Renal cortex interstitium (tissue), 11 donors: ENCODE data around the gene HOXA11. TPM values are rescaled to one million over a fixed set of nuclear protein-coding genes. Genes with fewer than 3 reads are reported as not detected.

Experiments used
- DNase-seq, 11 donors: peaks; one replicate each; pipeline ENCODE4 v3.0.0-alpha.2; 2013; ENCODE audit warnings: low read depth in 9 of 11, low spot score in 4 of 11; ENCODE audit errors: extremely low read depth in 1 of 11
- polyA plus RNA-seq, 3 donors: library from polyadenylated mRNA; unstranded; fragments of 120-200 nt; gene quantifications; one replicate each; pipeline ENCODE4 v1.2.1, GENCODE V29; 2013; ENCODE audit not compliant: insufficient read length in 3 of 3

Gene HOXA11
- polyA plus RNA-seq, 3 donors, result 35.9 to 44.0 (median 37.0) TPM

DNA sequence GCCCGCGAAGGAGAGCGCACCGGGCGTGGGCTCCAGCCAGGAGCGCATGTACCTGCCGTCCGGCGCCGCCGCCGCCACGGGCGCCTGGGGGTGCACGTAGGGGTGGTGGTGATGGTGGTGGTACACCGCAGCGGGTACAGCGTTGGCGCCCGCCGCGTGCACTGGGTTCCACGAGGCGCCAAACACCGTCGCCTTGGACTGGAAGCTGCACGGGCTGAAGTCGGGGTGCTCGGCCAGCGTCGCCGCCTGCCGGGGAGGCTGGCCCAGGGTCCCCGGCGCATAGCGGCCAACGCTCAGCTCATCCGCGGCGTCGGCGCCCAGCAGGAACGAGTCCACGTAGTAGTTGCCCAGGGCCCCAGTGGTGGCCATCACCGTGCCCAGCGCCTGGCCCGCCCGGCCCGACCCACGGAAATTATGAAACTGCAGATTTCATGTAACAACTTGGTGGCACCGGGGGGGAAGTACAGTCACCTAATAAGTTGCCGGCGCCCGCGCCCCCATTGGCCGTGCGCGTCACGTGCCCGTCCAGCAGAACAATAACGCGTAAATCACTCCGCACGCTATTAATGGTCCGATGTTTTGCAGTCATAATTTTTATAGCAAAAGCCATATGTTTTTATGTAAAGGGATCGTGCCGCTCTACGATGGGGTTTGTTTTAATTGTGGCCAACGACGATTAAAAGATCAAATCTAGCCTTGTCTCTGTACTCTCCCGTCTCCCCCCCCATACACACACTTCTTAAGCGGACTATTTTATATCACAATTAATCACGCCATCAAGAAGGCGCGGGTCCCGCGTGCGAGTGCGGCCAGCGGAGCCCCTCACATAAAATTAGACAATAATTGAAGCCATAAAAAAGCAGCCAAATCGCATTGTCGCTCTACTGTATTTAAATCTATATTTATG is 19.7 kb downstream of the HOXA11 start, which contains the start of gene HOXA9:
HOXA9 (minus strand) TSS at position 449 of the 907 bp plus-strand sequence; CDS start at position 369, 80 bp downstream.
- peak in 10 of 11 donors; percentile 85 to 94 (median 92) for DNase-seq

- DNase-seq, result no peak
Observed at GRCh38 chr7:27164367-27165088, 20.5 kb downstream of the HOXA11 start.

GRCh38 chr7:27164045-27164366 is 21.0 kb downstream of the HOXA11 start:
- no peak for DNase-seq

GRCh38 chr7:27163288-27164044 is 21.6 kb downstream of the HOXA11 start:
- no peak for DNase-seq

DNA sequence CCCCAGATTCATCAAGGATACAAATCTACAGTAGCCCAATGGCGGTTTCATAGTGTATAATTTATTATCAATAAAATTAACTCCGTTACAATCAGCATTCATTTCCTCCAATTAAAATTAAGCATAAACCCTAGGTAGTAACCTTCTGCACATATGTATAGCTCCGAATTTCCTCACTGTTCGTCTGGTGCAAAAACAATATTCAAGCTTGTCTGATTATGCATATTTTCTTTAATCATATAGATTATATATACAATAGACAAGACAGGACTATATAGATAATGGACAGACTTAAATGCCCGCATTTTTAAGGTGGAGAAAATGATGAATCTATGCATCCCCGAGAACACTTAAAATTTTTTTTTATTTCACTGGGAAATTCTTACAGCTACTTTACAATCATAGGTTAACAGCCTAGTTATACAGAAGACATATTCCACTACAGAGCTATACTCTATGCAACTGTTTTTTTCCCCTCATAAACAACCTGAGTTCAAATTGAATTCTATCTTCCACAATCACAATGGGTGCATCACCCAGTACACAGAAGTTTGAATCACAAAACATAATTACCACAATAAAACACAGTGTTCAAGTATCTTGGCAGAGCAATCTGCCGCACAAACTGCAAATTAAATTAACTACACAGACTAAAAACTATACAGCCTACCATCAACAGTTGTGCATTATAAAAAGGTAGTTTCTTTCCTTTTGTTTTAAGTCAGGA is 22.3 kb downstream of the HOXA11 start:
- no peak for DNase-seq

GRCh38 chr7:27161721-27162560 is 23.1 kb downstream of the HOXA11 start:
- DNase-seq, result no peak

DNA sequence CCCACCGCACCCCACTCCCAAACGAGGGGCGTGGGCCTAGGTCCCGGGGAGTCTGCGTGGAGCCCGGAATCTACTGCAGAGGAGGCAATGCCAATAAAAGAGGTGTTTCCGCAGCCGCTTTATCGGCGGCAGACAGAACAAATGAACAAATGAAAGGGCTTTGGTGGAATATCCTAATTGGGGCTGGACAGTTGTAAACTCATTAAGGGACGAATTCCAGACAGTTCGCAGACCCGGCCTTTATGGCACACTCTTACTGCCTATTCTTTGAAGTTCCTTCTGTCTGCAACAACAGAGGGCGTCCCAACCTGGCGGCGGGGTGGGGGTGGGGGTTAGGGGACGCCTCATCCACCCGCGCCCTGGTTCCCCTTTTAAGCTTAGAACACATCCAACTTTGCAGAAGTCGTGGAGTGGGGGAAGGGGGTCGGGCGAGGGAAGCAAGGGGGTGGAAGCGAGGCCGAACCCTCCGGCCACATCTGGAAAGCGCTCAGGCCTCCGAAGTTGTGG is 23.8 kb downstream of the HOXA11 start:
- DNase-seq, result no peak

DNA sequence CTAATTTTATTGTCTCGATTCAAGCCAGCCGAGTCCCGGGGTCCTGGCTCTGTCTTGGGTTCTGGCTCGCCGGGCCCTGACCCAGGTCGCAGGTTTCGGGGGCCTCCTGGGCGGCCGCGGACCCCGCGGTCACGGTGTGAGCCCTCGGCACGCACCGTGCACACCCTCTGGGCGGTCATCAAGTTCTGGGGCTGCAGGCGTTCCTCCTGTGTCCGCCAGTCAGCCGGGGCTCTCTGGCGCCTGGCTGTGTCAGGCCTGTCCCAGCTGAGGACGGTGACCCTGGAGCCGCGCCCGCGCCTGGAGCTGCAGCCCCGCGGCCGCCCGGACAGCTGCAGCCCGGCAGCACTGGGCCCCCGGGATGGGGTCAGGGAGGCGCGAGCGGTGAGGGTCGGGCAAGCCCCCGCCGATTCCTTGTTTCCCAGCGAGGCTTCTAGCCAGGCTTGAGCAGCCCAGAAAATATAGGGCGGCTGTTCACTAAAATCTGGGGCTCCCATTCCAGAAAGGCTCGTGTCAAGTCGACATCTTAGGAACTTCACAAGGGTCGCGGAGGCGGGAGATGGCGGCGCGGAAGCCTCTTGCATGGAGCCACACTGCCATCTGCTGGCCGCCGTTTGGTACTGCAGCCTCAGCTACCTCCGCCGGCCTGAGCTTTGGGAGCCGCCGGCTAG is 24.4 kb downstream of the HOXA11 start:
- peak in 9 of 11 donors; percentile 88 to 94 (median 91) for DNase-seq

DNA sequence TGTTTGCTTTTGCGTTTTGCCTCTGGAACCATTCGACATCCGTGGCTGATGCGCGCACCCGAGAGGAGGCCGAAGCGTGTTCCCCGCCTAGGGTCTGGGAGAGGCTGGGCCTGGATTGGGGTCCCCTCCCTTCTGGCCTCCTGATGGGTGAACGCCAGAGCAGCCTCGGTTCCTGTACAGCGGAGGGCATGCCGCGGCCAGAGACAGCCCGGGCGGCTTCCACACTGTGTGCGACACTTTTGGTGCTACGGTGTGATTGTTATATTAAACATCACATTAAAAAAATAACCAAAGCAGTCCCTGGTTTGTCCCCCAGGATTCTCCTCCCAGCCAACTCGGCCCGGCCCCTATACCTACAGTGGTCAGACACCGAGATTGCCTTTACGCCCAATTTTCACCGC is 24.9 kb downstream of the HOXA11 start:
- no peak for DNase-seq

GRCh38 chr7:27159266-27160144 is 25.5 kb downstream of the HOXA11 start:
- no peak for DNase-seq

GRCh38 chr7:27158436-27159265 is 26.4 kb downstream of the HOXA11 start:
- DNase-seq, result no peak

- DNase-seq, result peak in 1 of 11 donors; percentile 75
Observed at GRCh38 chr7:27157702-27158431, 27.2 kb downstream of the HOXA11 start.

DNA sequence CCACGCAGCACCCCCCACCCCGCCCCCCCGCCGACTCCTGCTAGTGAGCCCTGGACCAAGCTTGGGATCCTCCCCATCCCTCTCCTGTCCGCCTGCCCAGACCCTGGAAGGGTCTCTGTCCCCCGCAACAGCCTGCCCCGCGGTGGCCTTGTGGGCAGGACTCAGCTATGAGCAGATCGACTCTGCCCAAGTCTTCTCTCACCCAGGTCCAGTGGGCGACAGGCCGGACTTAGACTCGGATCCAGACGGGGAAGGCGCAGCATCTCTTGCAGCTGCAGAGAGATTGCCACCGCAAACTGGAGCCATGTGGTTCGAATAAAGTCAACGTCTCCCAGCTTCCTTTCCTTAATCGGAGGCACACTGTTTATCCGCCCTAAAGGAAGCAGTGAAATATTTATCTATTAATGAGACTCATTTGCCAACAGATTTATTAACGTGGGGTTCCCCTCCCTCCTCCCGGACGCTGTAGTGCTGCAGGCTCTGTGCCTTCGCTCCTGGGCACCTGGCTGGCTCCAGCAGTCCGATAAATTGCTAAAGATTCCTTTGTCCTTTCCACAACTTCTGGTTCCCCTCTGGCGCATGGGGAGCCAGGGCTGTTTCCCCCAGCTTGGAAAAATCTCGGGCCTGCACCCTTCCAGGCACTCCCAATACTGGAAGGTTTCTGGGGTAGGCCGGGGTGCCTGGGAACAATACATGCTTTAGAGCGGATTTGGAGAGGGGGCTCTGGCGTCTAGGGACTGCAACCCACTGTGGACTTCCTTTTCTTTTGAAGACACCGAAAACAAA is 27.9 kb downstream of the HOXA11 start:
- no peak for DNase-seq

DNA sequence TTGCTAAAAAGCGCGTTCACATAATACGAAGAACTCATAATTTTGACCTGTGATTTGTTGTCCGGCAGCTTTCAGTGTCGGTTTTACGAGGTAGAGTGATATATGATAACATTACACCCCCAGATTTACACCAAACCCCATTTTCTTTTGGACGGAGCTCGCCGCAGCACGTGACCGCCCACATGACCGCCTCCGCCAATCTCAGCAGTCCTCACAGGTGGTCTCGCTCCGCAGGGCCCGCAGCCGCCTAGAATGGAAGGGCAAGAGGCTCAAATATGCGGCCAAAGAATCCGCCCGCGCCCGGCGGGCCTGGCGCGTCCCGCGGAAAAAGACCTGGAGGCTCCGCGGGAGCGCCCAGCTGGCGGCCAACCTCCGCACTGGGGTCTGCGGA is 28.5 kb downstream of the HOXA11 start, which contains the start of gene HOXA7:
HOXA7 (minus strand) TSS at position 168 of the 391 bp plus-strand sequence; CDS start at position 38, 130 bp downstream.
- DNase-seq, result peak in 8 of 11 donors; percentile 80 to 94 (median 91)
